Stimulated activated CD4-positive, alpha-beta T cell treated with anti-CD3 and anti-CD28 coated beads, Interleukin-4, amount 100 ng/mL, for 48 hours (primary cell): ENCODE results near the gene FAM131A.

Experiments used
- DNase-seq, 2 donors: peaks; one replicate each; pipeline ENCODE4 v3.0.0-alpha.2; 2020; ENCODE audit warnings: low read depth in 2 of 2

Gene FAM131A

GRCh38 chr3:184377882-184378445 is 40.6 kb downstream of the FAM131A start, which contains the start of gene THPO:
Gene THPO, minus strand, starts transcription at chr3:184378207. Its CDS starts 1,948 bp downstream, at chr3:184376259.
- DNase-seq = no peak

- DNase-seq = no peak
Observed at GRCh38 chr3:184378651-184379357, 41.4 kb downstream of the FAM131A start.

- no peak for DNase-seq
Observed at GRCh38 chr3:184379358-184380184, 42.2 kb downstream of the FAM131A start, which contains the start of gene CHRD. Gene CHRD, plus strand, starts transcription at chr3:184380054. Its CDS starts 265 bp downstream, at chr3:184380319.

GRCh38 chr3:184380185-184380626 is 42.8 kb downstream of the FAM131A start:
- no peak for DNase-seq

- DNase-seq = no peak
Observed at GRCh38 chr3:184380627-184381260, 43.3 kb downstream of the FAM131A start.

GRCh38 chr3:184381261-184382224 is 44.1 kb downstream of the FAM131A start:
- no peak for DNase-seq

- no peak for DNase-seq
Observed at GRCh38 chr3:184382326-184383032, 45.1 kb downstream of the FAM131A start.

GRCh38 chr3:184383033-184383740 is 45.8 kb downstream of the FAM131A start:
- DNase-seq = no peak

GRCh38 chr3:184384342-184384741 is 46.9 kb downstream of the FAM131A start:
- DNase-seq = no peak

GRCh38 chr3:184384856-184385422 is 47.5 kb downstream of the FAM131A start:
- no peak for DNase-seq

- DNase-seq = no peak
Observed at GRCh38 chr3:184386047-184386806, 48.8 kb downstream of the FAM131A start.

- no peak for DNase-seq
Observed at GRCh38 chr3:184387174-184387714, 49.8 kb downstream of the FAM131A start.

GRCh38 chr3:184388164-184388935 is 51.0 kb downstream of the FAM131A start:
- no peak for DNase-seq

- no peak for DNase-seq
Observed at GRCh38 chr3:184388936-184389230, 51.5 kb downstream of the FAM131A start.

- no peak for DNase-seq
Observed at GRCh38 chr3:184389384-184389783, 52.0 kb downstream of the FAM131A start.

GRCh38 chr3:184389935-184390528 is 52.6 kb downstream of the FAM131A start:
- no peak for DNase-seq

- DNase-seq = no peak
Observed at GRCh38 chr3:184391266-184391665, 53.9 kb downstream of the FAM131A start.
